Spleen (tissue), 7 donors: ENCODE measurements around the gene AK1.

ENCODE experiments used
- CTCF ChIP-seq, 11 experiments: fragments of 200-600 bp in 7 of 11; fragments of 450-650 bp in 4 of 11; sonication (generic) in 4 of 11; IDR thresholded peaks in 8 of 11; conservative IDR thresholded peaks in 3 of 11; 1 replicate in 7 of 11; 2 replicates in 4 of 11; pipeline versions ENCODE4 v1.4.0 to v1.8.0; 2016 to 2021; ENCODE audit warnings: antibody characterized with exemption in 11 of 11, inconsistent platforms in 4 of 11, mild to moderate bottlenecking in 1 of 11
- POLR2AphosphoS5 ChIP-seq, 3 donors: sonication (generic); formaldehyde crosslinking; IDR thresholded peaks; one replicate each; pipeline ENCODE4 v1.5.1; 2017; ENCODE audit warnings: antibody characterized with exemption in 3 of 3
- donor health status: DM: no; HTN: no; CAD: no; lungs with moderate emphysema.
- donor health status: DM: no; HTN: no; CAD: no.
- donor health status: DM: no; HTN: no; CAD: no.

- TF ChIP-seq CTCF (IDR thresholded peaks at IDR 0.05 in 8 of 11, conservative IDR thresholded peaks at IDR 0.05 in 3 of 11) = no peak
- TF ChIP-seq POLR2AphosphoS5 (IDR thresholded peaks at IDR 0.05) = no peak
Measured at GRCh38 chr9:127924736-127925444, 47.4 kb upstream of the AK1 start.
